ENCODE data around the gene CORIN.

GRCh38 chr4:47612116-47613023 lies 225.5 kb downstream of the CORIN start:
- no peak for TF ChIP-seq CTCF (IDR thresholded peaks at IDR 0.05)
- no peak for TF ChIP-seq POLR2A (IDR thresholded peaks at IDR 0.05)
